ENCODE data around the gene BMPR1A.

The BMPR1A gene

DNA sequence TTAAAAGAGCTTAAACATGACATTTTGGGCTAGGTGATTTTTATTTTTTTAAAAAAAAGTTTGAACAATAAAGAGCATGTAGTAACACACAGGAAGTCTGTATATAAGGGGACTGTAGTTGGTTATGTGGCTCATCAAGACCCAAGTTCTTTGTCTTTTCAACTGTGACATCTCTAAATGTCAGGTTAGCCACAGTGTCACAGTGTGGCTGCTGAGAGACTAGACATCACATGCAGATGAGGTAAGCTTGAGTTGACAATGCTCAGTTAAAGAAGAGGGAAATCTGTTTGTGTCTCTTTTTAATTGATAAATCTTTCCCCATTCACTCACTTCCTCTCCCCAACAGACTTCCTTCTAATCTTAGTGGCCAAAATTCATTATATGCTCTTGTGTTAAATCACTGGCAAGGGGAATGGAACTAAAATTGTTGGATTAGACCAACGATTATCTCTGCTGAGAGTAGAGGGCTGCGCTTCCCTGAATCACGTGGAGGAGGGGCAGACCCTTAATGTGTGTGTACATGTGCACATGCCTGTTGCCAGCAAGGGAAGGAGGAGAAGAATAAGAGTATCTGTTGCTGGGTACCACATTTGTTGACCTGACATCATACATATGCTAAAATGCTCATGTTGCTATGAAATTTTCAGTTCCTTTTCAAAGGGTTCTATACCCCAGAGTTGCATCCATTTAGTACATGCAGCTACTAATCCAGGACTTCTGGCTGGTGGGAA, 122.7 kb downstream of the BMPR1A start:
- no peak for DNase-seq (ENCODE audit: low read depth, low spot score)

GRCh38 chr10:86880971-86881370, 124.6 kb downstream of the BMPR1A start:
- no peak for DNase-seq (ENCODE audit: low read depth, low spot score)

GRCh38 chr10:86888585-86889381, 132.4 kb downstream of the BMPR1A start:
- no peak for DNase-seq (ENCODE audit: low read depth, low spot score)

DNA sequence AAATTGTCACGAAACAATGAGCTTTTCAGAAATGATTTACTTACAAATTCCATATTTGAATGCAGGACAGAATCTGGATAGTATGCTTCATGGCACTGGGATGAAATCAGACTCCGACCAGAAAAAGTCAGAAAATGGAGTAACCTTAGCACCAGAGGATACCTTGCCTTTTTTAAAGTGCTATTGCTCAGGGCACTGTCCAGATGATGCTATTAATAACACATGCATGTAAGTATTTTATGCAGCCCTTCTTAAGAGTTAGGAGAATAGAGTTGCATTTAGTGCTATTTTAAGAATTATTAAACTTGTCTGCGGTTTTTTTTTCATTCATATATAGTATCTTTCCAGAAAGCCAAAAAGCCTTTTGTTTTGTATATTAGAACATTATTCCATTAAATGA, 133.6 kb downstream of the BMPR1A start:
- DNase-seq (ENCODE audit: low read depth, low spot score): no peak

- DNase-seq (ENCODE audit: low read depth, low spot score): no peak
Measured at GRCh38 chr10:86898511-86898910, 142.1 kb downstream of the BMPR1A start.

GRCh38 chr10:86899132-86899531, 142.7 kb downstream of the BMPR1A start:
- peak; percentile 54 for DNase-seq (ENCODE audit: low read depth, low spot score)

GRCh38 chr10:86899670-86900276, 143.4 kb downstream of the BMPR1A start:
- peak; percentile 41 for DNase-seq (ENCODE audit: low read depth, low spot score)

DNA sequence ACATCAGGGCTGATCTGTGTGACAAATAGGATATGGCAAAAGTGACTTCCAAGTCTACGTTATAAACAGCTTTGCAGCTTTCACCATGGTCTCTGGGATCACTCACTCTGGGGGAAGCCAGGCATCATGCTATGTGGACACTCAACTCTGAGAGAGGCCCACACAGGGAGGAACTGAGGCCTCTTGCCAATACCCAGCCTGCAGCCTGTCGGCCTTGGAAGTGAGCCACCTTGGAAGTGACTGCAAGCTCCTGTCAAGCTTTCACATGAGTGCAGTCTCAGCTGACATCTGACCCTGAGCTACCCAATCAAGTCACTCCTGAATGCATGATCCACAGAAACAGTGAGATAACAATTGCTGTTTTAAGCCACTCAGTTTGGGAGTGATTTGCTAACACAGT, 144.5 kb downstream of the BMPR1A start:
- DNase-seq (ENCODE audit: low read depth, low spot score): no peak

DNA sequence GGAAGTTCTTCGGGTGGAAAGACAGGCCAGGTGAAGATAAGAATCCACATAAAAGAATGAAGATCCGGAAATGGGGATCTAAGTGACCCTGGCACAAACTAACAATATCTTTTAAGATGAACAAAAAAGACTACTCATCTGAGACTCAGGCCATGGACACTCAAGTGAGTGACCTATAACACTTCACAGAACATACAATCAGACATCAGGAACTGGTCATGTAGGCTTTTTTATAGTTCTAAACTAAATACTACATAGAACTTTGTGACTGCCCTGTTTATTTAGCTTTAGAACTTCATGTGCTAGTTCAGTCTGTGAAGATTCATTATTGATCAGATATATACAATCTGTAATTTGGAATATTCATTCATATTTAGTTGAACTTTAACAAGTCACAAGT, 148.2 kb downstream of the BMPR1A start:
- DNase-seq (ENCODE audit: low read depth, low spot score): no peak

- no peak for DNase-seq (ENCODE audit: low read depth, low spot score)
Measured at GRCh38 chr10:86905429-86905828, 149.0 kb downstream of the BMPR1A start.

- DNase-seq (ENCODE audit: low read depth, low spot score): no peak
Measured at GRCh38 chr10:86914734-86915133, 158.3 kb downstream of the BMPR1A start.

- no peak for DNase-seq (ENCODE audit: low read depth, low spot score)
Measured at GRCh38 chr10:86918022-86918471, 161.6 kb downstream of the BMPR1A start.

DNA sequence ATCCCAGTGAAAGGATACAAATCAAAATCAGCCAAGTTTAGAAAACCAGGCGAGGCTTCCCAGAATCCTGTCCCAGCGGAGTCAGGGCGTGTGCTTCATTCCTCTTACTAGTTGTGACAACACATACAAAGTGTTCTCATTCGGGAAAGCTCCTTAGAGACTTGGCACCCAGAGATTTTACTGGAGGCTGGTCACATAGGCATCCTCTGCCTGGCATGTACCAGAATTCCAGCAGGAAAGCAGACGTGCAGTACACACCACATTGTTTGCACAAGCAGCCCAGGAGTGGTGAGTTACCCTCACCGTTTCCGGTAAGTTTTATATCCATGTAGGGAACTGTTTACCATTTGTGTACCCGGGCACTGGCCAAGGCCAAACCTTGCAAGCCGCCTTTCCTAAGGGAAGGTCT, 166.1 kb downstream of the BMPR1A start:
- no peak for DNase-seq (ENCODE audit: low read depth, low spot score)

GRCh38 chr10:86929468-86930380, 173.3 kb downstream of the BMPR1A start:
- no peak for DNase-seq (ENCODE audit: low read depth, low spot score)

- DNase-seq (ENCODE audit: low read depth, low spot score): no peak
Measured at GRCh38 chr10:86931872-86932271, 175.5 kb downstream of the BMPR1A start.

DNA sequence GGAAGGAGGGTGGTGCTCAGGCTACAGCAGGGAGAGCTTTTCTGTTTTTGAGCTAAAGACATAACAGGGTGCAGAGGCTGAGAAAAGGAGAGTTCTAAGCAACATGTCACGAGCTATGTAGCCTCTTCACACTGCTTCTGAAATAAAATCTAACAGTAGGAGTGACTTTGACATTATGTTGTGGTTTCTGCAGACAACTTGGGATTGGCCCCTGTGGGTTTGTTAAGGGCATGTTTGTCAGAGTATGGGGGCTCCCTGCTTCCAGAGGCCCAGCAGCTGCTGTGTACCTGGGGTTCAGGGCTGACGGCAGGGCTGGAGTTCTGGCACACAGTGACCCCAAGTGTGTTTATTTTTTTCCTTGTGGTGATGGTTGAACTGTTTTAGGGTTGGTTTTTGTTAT, 176.3 kb downstream of the BMPR1A start:
- no peak for DNase-seq (ENCODE audit: low read depth, low spot score)

- peak; percentile 81 for DNase-seq (ENCODE audit: low read depth, low spot score)
Measured at GRCh38 chr10:86934162-86934711, 177.8 kb downstream of the BMPR1A start.

DNA sequence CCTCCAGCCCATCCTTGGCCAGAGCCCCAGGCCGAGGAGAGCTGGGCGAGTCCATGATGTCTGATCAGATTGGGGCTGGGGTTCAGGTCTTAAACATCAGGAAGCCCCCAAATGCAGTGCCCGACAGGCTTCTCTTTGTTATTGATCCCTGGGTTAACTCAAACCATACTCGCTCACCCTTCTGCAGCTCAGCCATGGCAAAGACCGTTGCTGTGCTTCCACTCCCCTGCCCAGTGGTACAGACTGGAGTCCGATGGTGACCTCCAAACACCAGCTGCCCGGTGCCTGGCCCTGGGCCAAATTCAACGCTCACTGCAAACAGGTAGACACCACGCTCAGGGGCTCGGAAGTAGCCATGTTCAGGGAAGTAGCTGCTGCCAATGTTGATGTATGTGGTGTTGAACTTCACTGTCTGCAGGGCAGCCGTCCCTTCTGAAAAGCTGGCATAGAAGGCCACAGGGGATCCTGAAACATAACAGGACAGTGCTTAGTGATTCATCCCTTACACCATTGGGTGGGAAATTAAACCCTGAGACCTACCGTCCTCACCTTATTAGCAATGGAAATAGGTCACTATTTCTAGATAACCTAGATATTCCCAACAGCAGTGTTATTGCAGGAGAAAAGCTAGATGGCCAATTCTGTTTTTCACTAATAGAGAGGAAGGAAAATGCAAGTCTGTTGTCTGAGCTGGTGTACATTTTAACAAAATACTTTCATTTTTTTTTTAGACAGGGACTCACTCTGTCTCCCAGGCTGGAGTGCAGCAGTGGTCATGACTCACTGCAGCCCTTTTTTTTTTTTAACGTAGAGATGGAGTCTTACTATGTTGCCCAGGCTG, 180.5 kb downstream of the BMPR1A start:
- no peak for DNase-seq (ENCODE audit: low read depth, low spot score)

GRCh38 chr10:86937502-86938154, 181.2 kb downstream of the BMPR1A start:
- DNase-seq (ENCODE audit: low read depth, low spot score): no peak

- DNase-seq (ENCODE audit: low read depth, low spot score): no peak
Measured at GRCh38 chr10:86938260-86938659, 181.8 kb downstream of the BMPR1A start.

Data from ELF-1 (cell line).